Liver (tissue), 3 donors: ENCODE results near the gene RSU1.

Source experiments
- ATF3 ChIP-seq: IDR thresholded peaks from 2 replicates; pipeline ENCODE4 v1.6.1; 2016; ENCODE audit warnings: antibody characterized with exemption
- CTCF ChIP-seq: fragments of 150-350 bp; IDR thresholded peaks from 2 replicates; pipeline ENCODE4 v1.5.1; 2017; ENCODE audit warnings: improper control_type of control experiment, low read depth, low read length; ENCODE audit not compliant: missing input control
- EGR1 ChIP-seq, 2 donors: IDR thresholded peaks; 2 replicates each; pipeline ENCODE4 v1.6.1; 2016 to 2018; ENCODE audit warnings: antibody characterized with exemption in 2 of 2, low read depth in 2 of 2
- FOXA2 ChIP-seq: IDR thresholded peaks from 2 replicates; pipeline ENCODE4 v1.6.1; 2016; ENCODE audit warnings: antibody characterized with exemption
- JUND ChIP-seq, 2 donors: IDR thresholded peaks; 2 replicates each; pipeline ENCODE4 v1.6.1; 2016; ENCODE audit warnings: antibody characterized with exemption in 2 of 2
- RAD21 ChIP-seq, 2 donors: IDR thresholded peaks; 2 replicates each; pipeline ENCODE4 v1.6.1; 2016; ENCODE audit warnings: antibody characterized with exemption in 2 of 2, mild to moderate bottlenecking in 2 of 2
- TF ChIP-seq, protein P1 (sequence below): IDR thresholded peaks from 2 replicates; pipeline ENCODE4 v1.6.1; 2016; ENCODE audit warnings: antibody characterized with exemption, mild to moderate bottlenecking
- donor health status: healthy.
- donor health status: healthy.

DNA sequence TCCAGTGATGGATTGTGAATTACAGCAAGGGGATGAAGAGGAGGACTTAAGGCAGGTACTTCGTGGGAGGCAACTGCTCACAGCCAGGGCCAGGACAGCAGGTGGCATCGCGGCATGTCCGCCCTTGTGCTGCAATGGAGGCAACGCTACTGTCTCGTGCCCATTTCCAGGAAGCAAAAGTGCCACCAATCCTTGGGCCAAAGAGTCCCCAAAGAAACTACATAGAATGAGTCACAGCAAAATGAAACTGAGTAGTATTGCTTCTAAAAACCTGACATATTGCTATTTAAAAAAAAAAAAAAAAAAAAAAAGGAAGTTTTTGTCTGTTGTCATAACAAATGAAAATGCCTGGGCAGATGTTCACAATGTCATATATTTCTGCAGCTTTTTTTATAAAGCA lies 46.6 kb downstream of the RSU1 start:
- TF ChIP-seq CTCF, result no peak
- TF ChIP-seq, protein P1, sequence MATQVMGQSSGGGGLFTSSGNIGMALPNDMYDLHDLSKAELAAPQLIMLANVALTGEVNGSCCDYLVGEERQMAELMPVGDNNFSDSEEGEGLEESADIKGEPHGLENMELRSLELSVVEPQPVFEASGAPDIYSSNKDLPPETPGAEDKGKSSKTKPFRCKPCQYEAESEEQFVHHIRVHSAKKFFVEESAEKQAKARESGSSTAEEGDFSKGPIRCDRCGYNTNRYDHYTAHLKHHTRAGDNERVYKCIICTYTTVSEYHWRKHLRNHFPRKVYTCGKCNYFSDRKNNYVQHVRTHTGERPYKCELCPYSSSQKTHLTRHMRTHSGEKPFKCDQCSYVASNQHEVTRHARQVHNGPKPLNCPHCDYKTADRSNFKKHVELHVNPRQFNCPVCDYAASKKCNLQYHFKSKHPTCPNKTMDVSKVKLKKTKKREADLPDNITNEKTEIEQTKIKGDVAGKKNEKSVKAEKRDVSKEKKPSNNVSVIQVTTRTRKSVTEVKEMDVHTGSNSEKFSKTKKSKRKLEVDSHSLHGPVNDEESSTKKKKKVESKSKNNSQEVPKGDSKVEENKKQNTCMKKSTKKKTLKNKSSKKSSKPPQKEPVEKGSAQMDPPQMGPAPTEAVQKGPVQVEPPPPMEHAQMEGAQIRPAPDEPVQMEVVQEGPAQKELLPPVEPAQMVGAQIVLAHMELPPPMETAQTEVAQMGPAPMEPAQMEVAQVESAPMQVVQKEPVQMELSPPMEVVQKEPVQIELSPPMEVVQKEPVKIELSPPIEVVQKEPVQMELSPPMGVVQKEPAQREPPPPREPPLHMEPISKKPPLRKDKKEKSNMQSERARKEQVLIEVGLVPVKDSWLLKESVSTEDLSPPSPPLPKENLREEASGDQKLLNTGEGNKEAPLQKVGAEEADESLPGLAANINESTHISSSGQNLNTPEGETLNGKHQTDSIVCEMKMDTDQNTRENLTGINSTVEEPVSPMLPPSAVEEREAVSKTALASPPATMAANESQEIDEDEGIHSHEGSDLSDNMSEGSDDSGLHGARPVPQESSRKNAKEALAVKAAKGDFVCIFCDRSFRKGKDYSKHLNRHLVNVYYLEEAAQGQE, result no peak
- no peak for TF ChIP-seq ATF3
- no peak for TF ChIP-seq RAD21 (IDR thresholded peaks at IDR 0.05)
- no peak for TF ChIP-seq EGR1 (IDR thresholded peaks at IDR 0.05; ENCODE audit: low read depth in 2 of 2)
- no peak for TF ChIP-seq FOXA2
- no peak for TF ChIP-seq JUND (IDR thresholded peaks at IDR 0.05)
